Hematopoietic multipotent progenitor cell (in vitro differentiated cells): ENCODE data around the gene WNT7B. TPM values are rescaled to one million over a fixed set of nuclear protein-coding genes. Genes with fewer than 3 reads are reported as not detected.

Experiments
- DNase-seq, 3 donors: peaks; one replicate each; pipeline ENCODE4 v3.0.0-alpha.2; 2011 to 2015; ENCODE audit warnings: low read depth in 2 of 3, low spot score in 2 of 3
- total RNA-seq: library from RNA; depleted of rRNA; stranded (reverse); fragments of >200 nt; gene quantifications from one replicate; pipeline ENCODE4 v1.2.3, GENCODE V29; 2012

Gene WNT7B
- total RNA-seq, 1 donor, result under 0.01 TPM

DNA sequence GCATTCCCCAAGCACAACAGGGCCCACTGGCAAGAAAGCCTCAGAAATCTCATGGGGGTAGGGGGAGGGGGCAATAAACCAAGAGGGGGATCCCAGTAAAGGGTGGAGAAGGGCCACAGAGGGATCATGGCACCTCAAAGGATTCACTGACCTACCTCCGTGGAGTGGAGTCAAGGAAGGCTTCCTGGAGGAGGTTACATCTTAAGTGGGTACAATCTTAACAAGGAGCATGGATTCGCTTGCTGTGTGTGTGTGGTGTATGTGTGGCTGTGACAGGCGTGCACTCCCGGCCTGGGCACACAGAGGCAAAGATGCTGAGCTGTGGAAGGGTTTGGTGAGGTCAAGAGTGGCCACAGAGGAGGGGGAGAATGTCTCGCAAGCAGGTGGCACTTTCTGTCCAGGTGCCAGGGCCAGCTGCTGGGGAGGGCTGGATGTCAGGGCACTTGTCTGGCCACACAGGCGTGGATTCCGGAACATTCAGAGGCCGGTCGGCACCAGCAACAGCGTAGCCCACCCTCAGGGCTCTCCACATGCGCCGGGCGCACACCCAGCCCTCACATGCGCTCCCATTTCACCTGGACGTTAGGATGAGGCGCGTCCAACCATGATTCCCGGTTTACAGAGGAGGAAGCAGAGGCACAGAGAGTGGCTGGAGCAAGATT lies 43.3 kb downstream of the WNT7B start:
- DNase-seq, result no peak

DNA sequence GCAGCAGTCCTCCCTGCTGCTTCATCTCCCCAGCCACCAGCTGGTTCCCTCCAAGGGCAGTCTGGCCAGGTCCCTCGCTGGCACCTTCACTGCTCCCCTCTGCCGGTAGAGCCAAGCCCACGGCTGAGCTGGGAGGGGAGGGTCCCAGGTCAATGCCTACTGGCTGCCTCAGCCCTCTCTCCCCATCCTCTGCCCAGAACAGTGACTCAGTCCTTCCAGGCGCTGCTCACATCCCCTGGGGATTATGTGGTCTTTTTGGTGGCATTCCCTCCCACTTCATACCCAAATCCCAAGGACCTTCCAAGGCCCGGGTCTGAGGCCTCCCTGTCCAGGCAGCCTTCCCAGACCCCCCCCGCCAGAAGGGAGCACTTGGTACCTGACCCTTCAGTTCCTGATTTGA lies 44.9 kb downstream of the WNT7B start:
- no peak for DNase-seq

DNA sequence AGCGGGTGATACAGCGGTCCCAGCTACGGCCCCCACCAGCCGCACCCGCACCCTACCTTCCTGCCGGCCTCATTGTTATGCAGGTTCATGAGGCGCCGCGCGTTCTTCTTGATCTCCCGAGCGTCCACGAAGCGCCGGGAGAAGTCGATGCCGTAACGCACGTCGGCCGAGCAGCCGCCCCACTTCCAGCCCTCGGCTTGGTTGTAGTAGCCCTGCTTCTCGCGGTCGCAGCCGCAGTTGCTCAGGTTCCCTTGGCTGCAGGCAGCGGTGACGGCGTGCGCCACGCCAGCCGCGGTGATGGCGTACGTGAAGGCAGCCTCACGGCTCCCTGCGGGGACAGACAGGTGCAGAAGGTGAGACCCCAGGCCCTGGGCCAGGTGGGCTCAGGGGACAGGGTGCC lies 45.9 kb downstream of the WNT7B start:
- no peak for DNase-seq

DNA sequence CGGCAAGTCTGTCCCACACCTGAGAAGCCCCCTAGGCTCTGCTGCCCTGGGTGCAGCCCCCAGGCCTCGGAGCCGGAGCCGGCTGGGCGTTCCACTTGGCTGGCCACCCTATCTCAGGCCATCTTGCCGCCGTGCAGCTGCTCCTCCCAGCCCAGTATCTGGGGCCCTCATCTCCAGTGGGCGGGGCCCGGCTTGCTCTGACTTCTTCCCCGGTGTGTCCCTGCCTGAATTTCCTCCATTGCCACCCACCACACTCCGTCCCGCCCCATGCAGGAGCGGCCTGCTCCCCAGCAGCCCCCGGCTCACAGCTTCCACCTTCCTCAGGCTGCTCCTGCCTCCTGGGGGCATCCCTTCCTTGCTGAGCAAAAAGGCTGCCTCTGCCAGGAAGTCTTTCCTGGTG lies 46.6 kb downstream of the WNT7B start:
- DNase-seq, result no peak

DNA sequence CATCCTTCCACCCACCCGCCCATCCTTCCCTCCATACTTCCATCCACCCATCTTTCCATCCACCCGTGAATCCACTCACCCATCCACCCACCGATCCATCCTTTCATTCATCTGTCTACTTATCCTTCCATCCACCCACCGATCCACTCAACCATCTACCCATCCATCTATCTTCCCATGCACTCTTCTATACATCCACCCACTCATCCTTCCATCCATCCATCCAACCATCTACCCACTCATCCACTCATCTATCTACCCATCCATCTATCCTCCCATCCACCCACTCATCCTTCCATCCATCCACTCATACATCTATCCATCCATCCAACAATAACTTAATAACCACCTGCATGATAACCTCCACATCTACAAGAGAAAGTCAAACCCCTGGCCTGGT lies 47.3 kb downstream of the WNT7B start:
- DNase-seq, result no peak

DNA sequence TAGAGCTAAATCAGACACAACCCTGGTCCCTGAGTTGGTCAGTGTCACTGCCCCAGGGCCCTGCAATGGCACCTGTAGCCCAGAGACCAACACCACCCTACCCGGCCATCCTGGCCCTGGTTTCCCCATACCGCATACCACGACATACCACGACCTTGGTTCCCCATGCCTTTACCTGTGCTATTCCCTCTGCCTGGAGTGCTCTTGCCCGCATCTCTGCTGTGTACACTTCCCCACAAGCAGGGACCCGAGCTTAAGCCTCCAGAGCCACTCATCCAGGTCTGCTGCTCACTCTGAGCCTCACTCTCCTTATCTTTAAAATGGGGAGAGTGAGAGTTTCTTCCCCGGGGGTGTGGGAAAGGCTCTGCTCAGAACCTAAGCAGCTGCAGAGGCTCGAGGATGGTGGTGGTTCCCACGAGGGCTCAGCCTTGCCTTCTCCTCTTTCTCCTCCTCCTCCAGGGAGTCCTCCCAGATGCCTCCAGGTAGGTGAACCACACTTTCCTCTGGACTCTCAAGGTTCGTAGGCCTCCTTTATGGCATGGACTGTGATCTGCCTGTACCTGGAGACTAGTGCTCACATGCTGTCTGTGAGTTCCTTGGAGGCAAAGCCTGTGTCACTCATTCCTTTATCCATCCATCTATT lies 48.1 kb downstream of the WNT7B start:
- DNase-seq, result no peak

DNA sequence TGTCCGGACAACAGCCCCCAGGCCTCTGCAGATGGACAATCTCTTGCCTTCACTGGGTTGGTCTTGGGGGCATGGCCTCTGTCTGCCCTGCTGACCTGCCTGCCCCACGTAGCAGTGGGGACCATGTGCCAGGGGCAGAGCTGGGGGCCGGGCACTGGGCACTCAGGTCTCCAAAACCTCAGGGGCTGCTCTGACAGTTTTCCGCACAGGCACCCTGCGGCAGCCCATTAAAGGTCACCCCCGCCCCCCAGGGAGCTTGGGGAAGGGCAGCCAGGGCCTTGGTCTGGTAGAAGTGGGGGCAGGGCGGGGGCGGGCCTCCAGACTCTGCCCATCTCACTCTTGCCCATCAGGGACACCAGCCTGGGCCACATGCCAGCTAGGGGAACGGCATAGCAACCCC lies 49.9 kb downstream of the WNT7B start:
- DNase-seq, result no peak

DNA sequence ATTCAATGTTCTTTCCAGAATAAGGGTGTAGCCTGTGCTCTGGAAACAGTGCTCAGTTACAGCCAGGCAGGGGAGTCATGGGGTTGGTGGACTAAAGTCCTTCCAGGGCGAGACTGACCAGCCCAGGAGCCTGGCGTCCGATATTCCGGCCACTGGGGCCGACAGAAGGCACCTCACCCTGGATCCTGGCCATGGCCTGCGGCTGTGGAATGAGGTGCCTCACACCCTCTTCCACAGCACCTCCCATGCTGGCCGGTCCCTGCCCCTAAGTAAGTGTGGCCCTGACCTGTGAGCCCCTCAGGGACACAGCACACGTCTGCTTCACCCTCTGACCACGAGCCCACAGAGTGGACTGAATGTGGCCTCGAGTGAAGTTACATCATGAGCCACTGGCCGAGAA lies 50.5 kb downstream of the WNT7B start:
- DNase-seq, result no peak

DNA sequence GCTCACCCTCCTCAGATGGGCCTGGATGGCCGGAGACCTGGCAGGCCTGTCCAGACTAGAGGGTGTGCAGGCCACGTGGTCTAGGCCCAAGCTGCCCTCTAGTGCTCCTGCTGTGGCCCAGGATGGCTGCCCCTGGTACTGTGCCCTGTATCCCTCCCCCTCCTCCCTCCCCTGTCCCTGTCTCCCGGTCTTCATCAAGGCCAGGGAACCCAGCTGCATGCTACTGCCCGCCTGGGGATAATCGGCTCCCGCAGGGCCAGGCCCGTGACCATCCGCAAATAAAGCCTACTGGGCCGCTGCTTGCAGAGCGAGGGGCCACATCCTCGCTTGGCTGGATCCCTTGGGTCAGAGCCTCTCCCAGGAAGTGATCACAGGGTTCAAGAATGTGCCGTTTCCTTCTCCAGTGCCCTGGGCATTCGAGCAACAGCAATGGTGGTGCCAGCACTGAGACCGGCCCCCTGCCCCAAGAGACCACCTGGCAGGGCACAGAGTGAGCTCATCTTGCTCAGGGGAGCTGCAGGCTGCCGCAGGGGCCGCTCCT lies 51.1 kb downstream of the WNT7B start:
- DNase-seq, result no peak

DNA sequence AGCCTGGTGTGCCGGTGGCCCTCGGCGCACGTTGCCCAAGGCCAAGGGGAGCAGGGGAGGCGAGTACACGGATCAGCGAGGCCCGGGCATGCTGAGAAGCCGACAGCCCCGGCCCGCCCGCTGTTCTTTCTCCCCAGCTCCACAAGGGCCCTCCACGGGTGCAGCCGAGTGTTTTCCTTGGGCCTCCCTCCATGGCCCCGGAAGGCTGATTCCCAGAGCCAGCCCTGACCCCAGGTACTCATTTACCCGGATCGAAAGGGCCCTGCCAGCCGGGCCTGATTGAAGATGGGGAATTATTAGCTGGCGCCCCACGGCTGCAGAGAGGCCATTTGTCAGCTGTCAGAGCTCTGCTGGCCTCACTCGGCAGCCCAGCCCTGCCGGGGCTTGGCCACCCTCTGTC lies 53.1 kb downstream of the WNT7B start:
- DNase-seq, result no peak

DNA sequence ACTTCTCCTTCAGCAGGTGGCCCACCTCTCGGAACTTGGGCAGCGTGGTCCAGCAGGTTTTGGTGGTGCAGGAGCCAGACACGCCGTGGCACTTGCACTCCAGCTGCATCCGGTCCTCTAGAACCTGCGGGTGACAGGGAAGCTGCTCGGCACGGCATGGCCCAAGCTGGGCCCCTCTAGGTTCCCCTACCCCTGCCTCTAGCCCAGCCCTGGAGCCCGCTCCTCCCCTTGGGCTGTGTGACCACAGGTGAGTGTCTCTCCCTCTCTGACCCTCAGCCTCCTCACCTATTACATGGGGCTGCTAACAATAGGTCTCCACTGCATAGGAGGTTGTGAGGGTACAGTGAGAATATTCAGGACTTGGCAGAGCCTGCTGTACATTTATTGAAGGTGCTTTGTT lies 53.8 kb downstream of the WNT7B start:
- no peak for DNase-seq

DNA sequence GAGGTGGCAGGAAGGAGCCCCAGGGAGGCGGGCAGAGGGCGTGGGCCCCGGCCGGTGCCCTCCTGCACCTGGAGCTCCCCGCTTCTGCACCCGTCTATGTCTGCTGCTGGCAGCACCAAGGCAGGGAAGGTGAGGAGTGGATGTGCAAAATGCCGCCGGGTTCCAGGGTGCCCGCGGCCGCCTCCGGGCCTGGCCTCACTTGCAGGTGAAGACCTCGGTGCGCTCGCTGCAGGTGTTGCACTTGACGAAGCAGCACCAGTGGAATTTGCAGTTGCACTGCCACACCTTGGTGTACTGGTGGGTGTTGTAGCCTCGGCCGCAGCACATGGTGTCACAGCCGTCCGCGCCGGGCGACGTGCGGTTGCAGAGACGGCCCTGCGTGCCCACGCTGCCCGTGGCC lies 54.3 kb downstream of the WNT7B start:
- no peak for DNase-seq

DNA sequence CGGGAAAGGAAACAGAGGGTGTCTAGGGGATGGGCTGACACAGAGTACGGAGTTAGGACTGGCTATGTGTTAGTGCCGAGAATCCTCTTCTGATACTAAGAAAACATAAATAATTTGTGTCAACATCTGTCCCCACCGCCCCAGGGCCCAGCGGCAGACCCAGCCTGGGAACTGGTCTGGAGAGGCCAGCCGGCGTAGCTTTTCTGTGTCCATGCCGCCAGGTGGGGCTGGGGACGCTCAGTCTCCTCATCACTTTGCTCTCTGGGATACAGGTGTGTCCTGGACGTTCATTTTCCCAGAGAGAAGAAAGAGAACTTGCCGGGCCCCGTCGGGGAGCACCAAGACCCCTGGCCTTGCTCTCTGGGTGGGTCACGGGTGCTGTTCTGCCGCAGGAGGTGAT lies 54.7 kb downstream of the WNT7B start:
- DNase-seq, result no peak

DNA sequence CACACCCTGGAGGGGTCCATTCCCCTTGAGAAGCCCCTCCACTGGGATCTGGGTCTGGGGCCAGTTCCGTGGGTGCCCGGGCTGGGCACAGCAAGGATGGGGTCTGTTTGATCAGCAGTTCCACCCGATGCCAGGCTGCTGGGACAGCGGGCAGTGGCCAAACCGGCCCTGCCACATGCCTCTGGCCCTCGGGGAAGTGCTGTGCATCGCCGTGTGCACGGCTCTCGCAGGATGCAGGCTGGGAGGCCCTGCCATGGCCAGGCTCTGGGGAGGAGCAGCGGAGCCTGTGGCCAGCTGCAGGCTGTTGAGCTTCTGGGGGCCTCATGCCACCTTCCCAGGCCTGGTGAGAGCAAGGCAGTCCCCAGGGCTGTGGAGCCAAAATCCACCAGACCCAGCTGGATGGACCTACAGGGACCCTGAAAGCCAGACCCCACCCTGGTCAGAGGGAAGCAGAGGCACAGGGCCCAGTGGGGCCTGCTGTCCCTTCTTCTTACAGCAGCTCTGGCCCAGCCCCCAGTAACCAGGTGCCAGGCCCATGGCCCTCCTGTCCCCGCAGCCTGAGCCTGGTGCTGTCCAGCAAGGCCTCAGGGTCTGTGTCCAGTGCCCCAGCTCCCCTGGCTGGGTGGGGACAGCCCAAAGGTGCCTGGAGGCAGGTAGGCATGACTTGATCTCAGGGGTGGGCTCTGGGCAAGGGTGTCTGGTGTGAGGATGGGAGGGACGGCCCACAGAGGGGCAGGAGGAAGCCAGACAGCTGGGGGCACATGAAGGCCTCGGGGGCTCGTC lies 57.3 kb downstream of the WNT7B start:
- no peak for DNase-seq

DNA sequence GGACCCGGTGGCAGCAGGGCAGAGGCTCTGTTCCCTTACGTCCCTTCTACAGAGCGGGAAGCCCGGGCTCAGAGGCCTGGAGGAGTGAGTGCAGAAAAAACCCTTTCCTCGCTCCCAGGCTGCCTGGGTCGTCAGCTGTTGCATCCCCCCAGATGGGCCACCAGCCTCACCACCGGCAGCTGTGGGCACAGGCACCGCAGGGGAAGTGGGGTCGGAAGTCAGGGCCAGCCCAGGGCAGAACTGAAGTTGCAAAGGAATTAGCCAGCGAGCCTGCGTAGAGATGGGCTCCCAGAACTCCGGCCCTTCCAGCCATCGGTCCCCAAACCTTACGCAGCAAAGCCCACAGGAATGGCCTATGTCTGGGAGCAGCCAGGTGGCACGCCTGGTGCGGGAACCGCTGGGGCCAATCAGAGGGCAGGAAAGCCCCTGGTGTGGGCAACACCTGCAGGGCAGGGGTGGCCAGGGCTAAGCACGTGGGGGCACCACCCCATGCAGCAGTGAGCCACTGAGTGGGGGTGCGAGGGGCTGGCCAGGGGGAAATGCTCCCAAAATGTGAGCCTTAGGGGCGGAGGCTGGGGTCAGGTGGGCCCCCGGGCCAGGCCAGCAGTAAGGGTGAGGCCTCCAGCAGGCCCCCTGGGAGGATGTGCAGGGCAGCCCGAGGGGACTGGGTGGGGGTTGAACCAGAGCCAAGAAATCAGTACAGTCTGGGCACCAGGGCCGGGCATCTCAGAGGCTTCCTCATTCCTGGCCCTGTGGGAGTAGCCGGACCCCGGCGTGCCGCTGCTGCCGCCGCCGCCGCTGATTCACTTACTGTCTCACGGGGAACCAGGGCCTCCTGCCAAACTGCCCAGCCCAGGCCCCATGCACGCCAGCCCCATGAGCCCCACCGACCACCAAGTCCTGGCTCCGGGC lies 58.2 kb downstream of the WNT7B start:
- peak in 2 of 3 donors; percentile 49 to 75 for DNase-seq

DNA sequence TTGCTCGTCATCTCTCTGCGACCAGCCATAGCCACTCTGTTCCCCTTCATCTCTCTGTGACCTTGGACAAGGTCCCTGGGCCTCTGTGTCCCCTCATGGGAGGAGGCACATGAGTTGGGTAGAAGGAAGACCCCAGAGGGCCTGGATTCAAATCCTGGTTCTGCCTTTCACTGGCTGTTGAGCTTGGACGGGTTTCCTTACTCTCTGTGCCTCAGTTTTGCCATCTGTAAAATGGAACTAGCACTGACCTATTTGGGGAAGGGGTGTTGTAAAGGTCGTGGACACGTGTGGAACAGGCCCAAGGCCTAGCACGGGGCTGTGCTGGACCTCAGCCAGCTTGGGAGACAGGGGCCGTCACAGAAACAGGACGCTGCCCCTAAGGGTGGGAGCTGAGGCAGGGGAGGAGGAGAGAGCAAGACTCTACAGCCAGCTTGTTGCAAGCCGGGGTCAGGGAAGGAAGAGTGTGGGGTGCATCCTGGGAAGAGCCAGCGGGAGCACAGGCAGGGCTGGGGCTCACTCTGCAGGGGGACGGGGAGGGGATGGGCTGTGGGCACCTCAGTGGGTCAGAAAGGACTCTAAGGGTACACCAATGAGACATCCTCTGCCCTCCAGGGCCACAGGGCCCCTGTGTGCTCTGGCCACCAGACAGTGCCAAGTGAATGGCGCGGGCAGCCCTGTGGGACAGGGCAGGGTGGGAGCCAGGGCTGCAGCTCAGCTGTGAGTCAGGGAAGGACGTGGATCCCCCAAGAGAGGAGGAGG lies 59.1 kb downstream of the WNT7B start:
- DNase-seq, result no peak

DNA sequence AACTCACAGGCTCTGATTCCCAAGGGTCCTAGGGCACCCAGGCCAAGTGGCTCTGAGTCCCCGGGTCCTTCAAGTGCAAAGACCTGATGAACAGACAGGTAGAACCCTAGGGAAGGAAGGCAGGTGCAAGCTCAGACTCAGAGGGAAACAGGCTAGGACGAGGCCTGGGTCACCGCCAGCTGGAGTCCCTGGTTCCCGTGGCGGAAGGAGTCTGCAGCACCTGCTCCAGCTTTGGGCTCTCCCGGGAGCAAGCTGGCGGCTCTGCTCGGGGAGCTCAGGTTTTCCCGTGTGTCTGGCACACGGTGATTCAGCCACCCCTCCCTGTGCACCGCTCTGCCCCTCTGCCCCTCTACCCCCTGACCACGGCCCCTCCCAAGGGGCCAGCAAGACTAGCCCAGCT lies 59.8 kb downstream of the WNT7B start:
- no peak for DNase-seq

DNA sequence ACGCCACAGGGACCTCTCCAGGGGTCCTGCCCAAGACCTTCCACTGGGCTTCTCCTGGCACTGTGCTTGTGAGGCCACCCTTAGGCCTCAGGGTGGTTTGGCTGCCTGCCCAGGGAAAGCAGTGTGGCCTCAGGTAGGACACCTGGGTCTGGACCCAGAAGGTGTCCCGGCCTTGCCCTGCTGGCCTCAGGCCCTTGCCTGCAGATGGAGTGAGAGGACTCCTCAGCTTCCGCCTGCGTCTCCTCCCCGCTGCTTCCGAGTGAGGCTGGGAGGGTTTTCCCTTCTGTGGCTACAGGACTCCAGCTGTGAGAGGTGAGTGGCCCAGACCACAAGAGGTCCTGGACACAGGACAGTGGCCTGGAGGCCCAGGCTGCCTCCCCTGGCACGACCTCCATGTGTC lies 60.4 kb downstream of the WNT7B start:
- DNase-seq, result no peak

DNA sequence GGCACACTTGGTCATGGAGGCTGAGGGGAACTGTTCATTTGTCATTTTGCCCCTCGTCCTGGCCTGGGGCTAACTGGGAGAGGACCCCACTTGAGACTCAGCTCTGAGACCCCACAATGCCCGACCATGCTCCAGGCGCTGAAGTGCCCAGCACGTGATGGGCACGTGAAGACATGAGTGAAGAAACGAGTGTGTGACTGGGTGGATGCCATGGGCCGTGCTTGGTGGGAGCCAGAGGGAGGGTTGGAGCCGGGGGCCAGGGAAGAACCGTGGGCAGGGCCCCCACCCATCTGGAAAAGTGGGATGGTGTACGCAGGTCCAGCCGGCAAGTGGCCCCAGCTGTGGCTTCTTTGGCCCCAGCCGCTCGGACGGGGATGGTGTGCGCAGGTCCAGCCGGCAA lies 61.1 kb downstream of the WNT7B start:
- DNase-seq, result no peak

DNA sequence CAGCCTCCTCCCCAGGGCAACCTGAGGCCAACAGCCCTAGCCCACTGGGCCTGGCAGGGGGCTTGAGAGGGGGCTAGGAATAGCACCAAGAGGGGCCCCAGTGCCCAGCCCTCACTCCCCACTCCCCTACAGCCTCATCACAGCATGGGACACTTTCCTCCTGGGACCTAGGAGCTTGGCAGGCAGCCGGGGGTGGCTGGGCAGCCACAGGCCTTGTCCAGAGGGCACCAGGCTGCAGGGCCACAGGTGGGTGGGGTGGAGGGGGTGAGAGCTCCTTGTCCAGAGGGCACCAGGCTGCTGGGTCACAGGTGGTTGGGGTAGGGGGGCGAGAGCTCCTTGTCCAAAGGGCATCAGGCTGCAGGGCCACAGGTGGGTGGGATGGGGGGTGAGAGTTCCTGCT lies 61.8 kb downstream of the WNT7B start:
- DNase-seq, result no peak
